Fibroblast of peridontal ligament (primary cell): ENCODE measurements around the gene EXOSC5.
"Not testable (repeated sequence)": the region's sequence is repeated elsewhere in the genome, so short reads cannot be mapped to it uniquely, and the experiment has no call there.

Experiments used
- DNase-seq: peaks from one replicate; pipeline ENCODE4 v3.0.0-alpha.2; 2010; ENCODE audit errors: extremely low read depth

Gene EXOSC5

GRCh38 chr19:41405776-41406175 is 8.6 kb upstream of the EXOSC5 start:
- no peak for DNase-seq

GRCh38 chr19:41403181-41403970 is 6.2 kb upstream of the EXOSC5 start:
- no peak for DNase-seq

- no peak for DNase-seq
Observed at GRCh38 chr19:41402010-41402409, 4.9 kb upstream of the EXOSC5 start.

GRCh38 chr19:41401483-41401882 is 4.3 kb upstream of the EXOSC5 start:
- no peak for DNase-seq

GRCh38 chr19:41399525-41399924 is 2.4 kb upstream of the EXOSC5 start:
- DNase-seq = no peak

- no peak for DNase-seq
Observed at GRCh38 chr19:41399091-41399490, 1.9 kb upstream of the EXOSC5 start.

GRCh38 chr19:41398598-41398997 is 1.4 kb upstream of the EXOSC5 start:
- no peak for DNase-seq

GRCh38 chr19:41398050-41398418 is 875 bp upstream of the EXOSC5 start:
- no peak for DNase-seq

- DNase-seq = no peak
Observed at GRCh38 chr19:41395355-41395754, 1.8 kb downstream of the EXOSC5 start.

GRCh38 chr19:41392775-41393174 is 4.4 kb downstream of the EXOSC5 start:
- DNase-seq = no peak

GRCh38 chr19:41391618-41392017 is 5.5 kb downstream of the EXOSC5 start:
- no peak for DNase-seq

- no peak for DNase-seq
Observed at GRCh38 chr19:41386442-41386841, 10.7 kb downstream of the EXOSC5 start.

- DNase-seq = no peak
Observed at GRCh38 chr19:41384351-41384750, 12.8 kb downstream of the EXOSC5 start.

GRCh38 chr19:41381536-41381935 is 15.6 kb downstream of the EXOSC5 start:
- DNase-seq = not testable (repeated sequence)

GRCh38 chr19:41377977-41378709 is 19.0 kb downstream of the EXOSC5 start:
- no peak for DNase-seq

GRCh38 chr19:41376998-41377365 is 20.2 kb downstream of the EXOSC5 start:
- no peak for DNase-seq

- DNase-seq = no peak
Observed at GRCh38 chr19:41376241-41376997, 20.7 kb downstream of the EXOSC5 start, which contains the start of gene TMEM91. Gene TMEM91, plus strand, starts transcription at chr19:41376533. Its CDS starts 1,777 bp downstream, at chr19:41378310.

GRCh38 chr19:41373993-41374392 is 23.2 kb downstream of the EXOSC5 start:
- peak; percentile 91 for DNase-seq

- DNase-seq = no peak
Observed at GRCh38 chr19:41372501-41372900, 24.7 kb downstream of the EXOSC5 start.

- no peak for DNase-seq
Observed at GRCh38 chr19:41371541-41371940, 25.6 kb downstream of the EXOSC5 start.

GRCh38 chr19:41371119-41371518 is 26.0 kb downstream of the EXOSC5 start:
- not testable (repeated sequence) for DNase-seq

GRCh38 chr19:41369769-41370168 is 27.4 kb downstream of the EXOSC5 start:
- no peak for DNase-seq
